Measurements from ENCODE around the gene LDLRAP1. TPM values are rescaled to one million over a fixed set of nuclear protein-coding genes. Genes with fewer than 3 reads are reported as not detected.

The LDLRAP1 gene
- total and polyA plus RNA-seq, 9 of the 15 experiments (the other 6 are each of a cell fraction or from before 2014, with no cell fraction given) = 0.56 to 29.6 (median 16.2) TPM

- in situ Hi-C loops (cut with MboI) = no loop called here
- POLR2A ChIA-PET = interaction anchor here (1.0 to 1.6 kb wide), 2 partner anchors 10 to 18 kb away, joined by 3 to 4 read pairs; no protein-coding TSS in a partner anchor
- intact Hi-C loops (cut with micrococcal nuclease) = no loop called here
- 0 out of 2 replicates have a peak, but pooled peaks have one; percentile 57 for TF ChIP-seq LARP7 (IDR thresholded peaks at IDR 0.05)
- no peak for TF ChIP-seq TAF7 (tag; IDR thresholded peaks at IDR 0.05)
- TF ChIP-seq NKRF (IDR thresholded peaks at IDR 0.05; ENCODE audit: borderline replicate concordance) = peak; percentile 54; the same call in 1 of the 2 replicates
- 0 out of 2 replicates have a peak, but pooled peaks have one; percentile 21 for TF ChIP-seq OTX1 (CRISPR knock-in tag; IDR thresholded peaks at IDR 0.05)
- TF ChIP-seq ZZZ3 (IDR thresholded peaks at IDR 0.05) = no peak
- 0 out of 2 replicates have a peak, but pooled peaks have one; percentile 3 for TF ChIP-seq ZFP91 (CRISPR knock-in tag; IDR thresholded peaks at IDR 0.05)
- TF ChIP-seq IRF2 (CRISPR knock-in tag; IDR thresholded peaks at IDR 0.05) = peak; percentile 8; the same call in 1 of the 2 replicates
- 0 out of 2 replicates have a peak, but pooled peaks have one; percentile 21 for TF ChIP-seq PHB2 (IDR thresholded peaks at IDR 0.05; ENCODE audit: low read depth)
- no peak for TF ChIP-seq DLX4 (CRISPR knock-in tag; IDR thresholded peaks at IDR 0.05)
- TF ChIP-seq ZC3H8 (IDR thresholded peaks at IDR 0.05) = 0 out of 2 replicates have a peak, but pooled peaks have one; percentile 29
- no peak for TF ChIP-seq HSF4 (CRISPR knock-in tag; IDR thresholded peaks at IDR 0.05; ENCODE audit: borderline replicate concordance)
- TF ChIP-seq PRDM10 (IDR thresholded peaks at IDR 0.05; ENCODE audit: partially characterized antibody) = no peak
- no peak for TF ChIP-seq SIX5 (IDR thresholded peaks at IDR 0.05; ENCODE audit: borderline replicate concordance in 1 of 2, insufficient read depth in 1 of 2, low read depth in 1 of 2, low read length in 2 of 2)
- no peak for TF ChIP-seq THRAP3 (IDR thresholded peaks at IDR 0.05; ENCODE audit: borderline replicate concordance)
- TF ChIP-seq ATF7 (IDR thresholded peaks at IDR 0.05) = no peak
These were observed 14.4 kb upstream of the LDLRAP1 start for GRCh38 chr1:25528881-25529517.

More at GRCh38 chr1:25528881-25529517, 14.4 kb upstream of the LDLRAP1 start:
- Histone ChIP-seq H3K27me3 (ENCODE audit: control insufficient read depth in 2 of 2, insufficient read depth in 2 of 2, low read length in 2 of 2) (peaks cover 9 to 44% of the 10 kb centered on the region in 2 experiments), H3K27ac (ENCODE audit: extremely low read depth, low read depth, low read length) (no peak overlapping the region), H3K9me3 (replicated peaks; ENCODE audit: control insufficient read depth, insufficient read depth, low read depth, low read length) (peaks cover 3% of the 10 kb centered on the region; the same call in 1 of the 2 replicates), H2AFZ (ENCODE audit: low read depth, low read length) (no peak overlapping the region), H4K20me1 (replicated peaks; ENCODE audit: control insufficient read depth, insufficient read depth, low read length) (no peaks in the 10 kb centered on the region), H3K4me2 (ENCODE audit: insufficient read depth, low read length) (no peak overlapping the region), H3K9me1 (ENCODE audit: control insufficient read depth, insufficient read depth, low read length) (no peaks in the 10 kb centered on the region), H3K4me1 (replicated peaks in 1 of 2; ENCODE audit: control insufficient read depth in 2 of 2, insufficient read depth in 2 of 2, low read length in 2 of 2) (peaks cover 0 to 23% of the 10 kb centered on the region in 2 experiments; a peak in 3 of 5 replicates), H3K36me3 (ENCODE audit: control insufficient read depth, insufficient read depth, low read length) (no peaks in the 10 kb centered on the region), H3K4me3 (no peak overlapping the region), H3K9ac (ENCODE audit: insufficient read depth in 1 of 2, low read depth in 2 of 2, low read length in 2 of 2) (peak overlapping the region in 1 of 2 experiments; percentile 47; a peak in 1 of 4 replicates), H3K79me2 (ENCODE audit: control insufficient read depth, insufficient read depth, low read length) (no peaks in the 10 kb centered on the region)
- DNase-seq (ENCODE audit: extremely low read depth in 1 of 4, low spot score in 3 of 4) (no peak), ATAC-seq (no peak), FAIRE-seq (peak; percentile 65)
- WGBS (ENCODE audit: insufficient coverage, low coverage, missing lambda C conversion rate) = 15% methylated on average over 7 of the region's 7 CpGs
- BruUV-seq (replicated peaks) = no TSS peak
- CTCF ChIA-PET (ENCODE audit: low intra/inter-chr PET ratio) = no interaction called here

All from K562 (cell line).